Glutamatergic neuron (in vitro differentiated cells): ENCODE results near the gene GNAQ. TPM values are rescaled to one million over a fixed set of nuclear protein-coding genes. Genes with fewer than 3 reads are reported as not detected.

Experiments used
- DNase-seq: peaks from one replicate; pipeline ENCODE4 v3.0.0; 2022
- H3K27ac Mint-ChIP-seq: one replicate; pipeline ENCODE4 v1.8.0; 2020; ENCODE audit warnings: mild to moderate bottlenecking, mixed read lengths, inconsistent platforms; ENCODE audit not compliant: unreplicated experiment
- H3K27me3 Mint-ChIP-seq: one replicate; pipeline ENCODE4 v1.8.0; 2020; ENCODE audit warnings: mild to moderate bottlenecking, moderate library complexity, mixed read lengths, inconsistent platforms; ENCODE audit not compliant: unreplicated experiment
- H3K36me3 Mint-ChIP-seq: one replicate; pipeline ENCODE4 v1.8.0; 2020; ENCODE audit warnings: mild to moderate bottlenecking, mixed read lengths, inconsistent platforms; ENCODE audit not compliant: unreplicated experiment
- H3K4me1 Mint-ChIP-seq: one replicate; pipeline ENCODE4 v1.8.0; 2020; ENCODE audit warnings: mild to moderate bottlenecking, low read depth, mixed read lengths, inconsistent platforms; ENCODE audit not compliant: unreplicated experiment
- H3K4me3 Mint-ChIP-seq: one replicate; pipeline ENCODE4 v1.8.0; 2020; ENCODE audit warnings: mild to moderate bottlenecking, mixed read lengths, inconsistent platforms; ENCODE audit not compliant: unreplicated experiment
- H3K9me3 Mint-ChIP-seq: one replicate; pipeline ENCODE4 v1.8.0; 2020; ENCODE audit warnings: mild to moderate bottlenecking, moderate library complexity, mixed read lengths, inconsistent platforms; ENCODE audit not compliant: unreplicated experiment
- total RNA-seq: library from RNA; stranded (reverse); fragmentation: NEBNext Ultra II Directional; extraction: Animal tissue kit (Norgen Biotek cat#: 25700); gene quantifications from one replicate; pipeline ENCODE4 v1.2.1, GENCODE V29; 2021; ENCODE audit not compliant: unreplicated experiment
- TF ChIP-seq, protein P1 (sequence below): fragments of 200-600 bp; sonication (generic); IDR thresholded peaks from one replicate; pipeline ENCODE4 v1.5.0; 2021; ENCODE audit not compliant: partially characterized antibody, unreplicated experiment

The GNAQ gene
- total RNA-seq, 1 donor from 2014 or later, result 72.8 TPM

DNA sequence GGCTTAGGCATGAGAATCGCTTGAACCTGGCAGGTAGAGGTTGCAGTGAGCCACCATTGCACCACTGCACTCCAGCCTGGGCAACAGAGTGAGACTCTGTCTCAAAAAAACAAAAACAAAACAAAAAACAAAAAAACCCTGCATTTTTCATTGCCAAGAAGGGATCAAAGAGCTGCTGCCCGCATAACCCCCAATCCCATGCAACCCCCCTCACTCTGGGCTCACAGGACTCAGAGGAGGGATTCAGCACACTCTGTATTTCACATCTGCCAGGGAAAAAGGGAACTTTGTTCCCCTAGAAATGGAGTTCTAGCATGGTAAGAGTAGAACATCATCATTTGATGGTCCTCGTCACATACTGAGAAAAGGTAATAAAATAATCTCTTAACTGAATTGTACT lies 229.5 kb downstream of the GNAQ start:
- H3K36me3 Mint-ChIP-seq, result no peaks in the 10 kb centered on the region
- H3K9me3 Mint-ChIP-seq, result no peaks in the 10 kb centered on the region
- no peak overlapping the region for H3K27ac Mint-ChIP-seq
- TF ChIP-seq, protein P1, sequence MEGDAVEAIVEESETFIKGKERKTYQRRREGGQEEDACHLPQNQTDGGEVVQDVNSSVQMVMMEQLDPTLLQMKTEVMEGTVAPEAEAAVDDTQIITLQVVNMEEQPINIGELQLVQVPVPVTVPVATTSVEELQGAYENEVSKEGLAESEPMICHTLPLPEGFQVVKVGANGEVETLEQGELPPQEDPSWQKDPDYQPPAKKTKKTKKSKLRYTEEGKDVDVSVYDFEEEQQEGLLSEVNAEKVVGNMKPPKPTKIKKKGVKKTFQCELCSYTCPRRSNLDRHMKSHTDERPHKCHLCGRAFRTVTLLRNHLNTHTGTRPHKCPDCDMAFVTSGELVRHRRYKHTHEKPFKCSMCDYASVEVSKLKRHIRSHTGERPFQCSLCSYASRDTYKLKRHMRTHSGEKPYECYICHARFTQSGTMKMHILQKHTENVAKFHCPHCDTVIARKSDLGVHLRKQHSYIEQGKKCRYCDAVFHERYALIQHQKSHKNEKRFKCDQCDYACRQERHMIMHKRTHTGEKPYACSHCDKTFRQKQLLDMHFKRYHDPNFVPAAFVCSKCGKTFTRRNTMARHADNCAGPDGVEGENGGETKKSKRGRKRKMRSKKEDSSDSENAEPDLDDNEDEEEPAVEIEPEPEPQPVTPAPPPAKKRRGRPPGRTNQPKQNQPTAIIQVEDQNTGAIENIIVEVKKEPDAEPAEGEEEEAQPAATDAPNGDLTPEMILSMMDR, result no peak
- no peak overlapping the region for H3K4me3 Mint-ChIP-seq
- H3K27me3 Mint-ChIP-seq, result peaks cover 2% of the 10 kb centered on the region
- no peak for DNase-seq
- peaks cover 9% of the 10 kb centered on the region for H3K4me1 Mint-ChIP-seq

DNA sequence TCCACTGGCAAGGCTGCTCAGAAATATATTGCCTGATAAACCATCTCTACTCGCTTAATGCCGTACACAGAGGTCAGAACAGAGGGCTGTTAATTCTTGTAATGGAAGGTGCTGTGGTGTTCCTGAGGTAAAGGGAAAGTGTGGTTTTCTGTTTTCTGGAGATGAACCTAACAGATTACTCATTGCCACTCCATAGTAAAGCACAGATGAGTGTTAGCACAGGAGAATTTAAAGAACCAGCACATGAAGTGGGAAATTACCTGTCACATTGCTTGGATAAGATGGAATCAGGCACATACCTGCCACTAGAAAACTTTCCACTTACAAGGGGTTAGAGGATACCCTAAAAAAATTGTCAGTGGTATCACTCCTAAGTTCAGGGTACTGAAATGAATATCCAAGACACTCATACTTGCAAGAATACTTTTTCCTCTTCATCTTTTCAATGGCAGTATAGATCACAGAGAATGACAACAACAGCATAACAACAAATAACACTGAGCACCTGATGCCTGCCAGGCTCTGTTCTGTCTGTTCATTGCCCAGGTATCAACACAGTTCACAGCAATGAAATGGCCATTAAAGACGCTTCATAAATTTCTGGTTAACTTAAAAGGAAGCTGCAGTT lies 230.6 kb downstream of the GNAQ start:
- Mint-ChIP-seq H3K27ac (no peak overlapping the region), H3K36me3 (no peaks in the 10 kb centered on the region)

DNA sequence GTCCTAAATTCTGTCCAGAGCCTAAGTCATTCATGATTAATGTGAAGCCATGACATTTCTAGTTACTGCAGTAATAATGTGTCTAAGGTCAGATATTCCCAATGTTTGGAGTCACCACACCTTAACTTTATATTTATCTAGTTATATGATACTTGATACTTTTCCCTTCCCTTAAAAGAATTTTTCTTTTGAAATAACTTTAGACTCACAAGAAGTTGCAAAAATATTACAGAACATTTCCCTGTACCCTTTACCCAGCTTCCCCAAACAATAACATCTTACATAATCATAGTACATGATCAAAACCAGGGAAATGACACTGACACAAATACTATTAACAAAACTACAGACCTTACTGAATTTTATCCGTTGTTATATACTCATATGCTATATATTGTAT lies 233.5 kb downstream of the GNAQ start:
- Mint-ChIP-seq H3K9me3 (no peaks in the 10 kb centered on the region), H3K4me3 (no peak overlapping the region), H3K36me3 (no peaks in the 10 kb centered on the region), H3K4me1 (peaks cover 2% of the 10 kb centered on the region), H3K27me3 (no peaks in the 10 kb centered on the region), H3K27ac (no peak overlapping the region)
- no peak for DNase-seq
- TF ChIP-seq, protein P1, result no peak

More for the DNA sequence above, 230.6 kb downstream of the GNAQ start:
- TF ChIP-seq, protein P1, result no peak
- Mint-ChIP-seq H3K27me3 (no peaks in the 10 kb centered on the region), H3K9me3 (no peaks in the 10 kb centered on the region), H3K4me3 (no peak overlapping the region), H3K4me1 (peaks cover under 1% of the 10 kb centered on the region)
- no peak for DNase-seq

DNA sequence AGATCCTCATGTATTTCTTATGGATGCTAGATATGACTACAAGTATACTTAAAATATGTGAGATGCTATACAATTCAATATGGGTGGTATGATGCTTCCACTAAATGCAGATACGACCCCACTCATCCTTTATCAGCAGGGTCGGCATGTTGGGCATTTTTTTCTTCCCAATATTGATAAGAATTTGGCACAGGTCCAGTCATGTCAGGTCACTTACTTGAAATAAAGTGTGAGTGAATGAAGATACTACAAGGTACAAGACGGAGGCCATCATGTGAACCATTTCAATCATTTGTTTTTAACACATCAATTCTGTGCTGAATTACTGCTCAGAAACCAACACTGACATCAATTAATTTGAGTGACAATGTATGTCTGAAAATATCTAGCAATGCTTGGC lies 236.6 kb downstream of the GNAQ start:
- Mint-ChIP-seq H3K4me1 (peaks cover 2% of the 10 kb centered on the region), H3K27me3 (no peaks in the 10 kb centered on the region)

DNA sequence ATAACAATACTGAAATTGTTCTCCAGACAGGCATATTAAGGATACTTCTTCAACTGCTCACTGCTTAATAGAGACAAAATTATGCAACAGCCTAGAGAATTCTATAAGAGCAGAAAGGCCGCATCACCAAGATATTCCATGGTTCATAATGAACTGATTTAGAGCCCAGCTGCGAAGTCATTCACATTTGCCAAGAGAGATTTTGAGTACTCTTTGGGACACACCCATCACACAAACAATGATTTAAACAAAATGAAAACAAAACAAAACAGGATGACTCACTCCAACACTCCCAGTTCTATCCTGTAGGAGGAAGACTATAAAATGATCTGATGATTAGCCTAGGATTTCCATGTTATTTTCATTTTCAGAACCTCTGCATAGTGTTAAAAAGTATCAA lies 237.8 kb downstream of the GNAQ start:
- H3K27ac Mint-ChIP-seq, result no peak overlapping the region
- H3K36me3 Mint-ChIP-seq, result no peaks in the 10 kb centered on the region
- H3K4me3 Mint-ChIP-seq, result no peak overlapping the region
- no peaks in the 10 kb centered on the region for H3K27me3 Mint-ChIP-seq
- H3K9me3 Mint-ChIP-seq, result peaks cover 2% of the 10 kb centered on the region
- H3K4me1 Mint-ChIP-seq, result peaks cover 3% of the 10 kb centered on the region
- no peak for DNase-seq
- TF ChIP-seq, protein P1, result no peak

More for the DNA sequence above, 236.6 kb downstream of the GNAQ start:
- Mint-ChIP-seq H3K4me3 (no peak overlapping the region), H3K9me3 (peaks cover 2% of the 10 kb centered on the region), H3K36me3 (no peaks in the 10 kb centered on the region), H3K27ac (no peak overlapping the region)
- TF ChIP-seq, protein P1, result no peak
- no peak for DNase-seq
